Chondrocyte (in vitro differentiated cells): Measurements from ENCODE around the gene ABL2. TPM values are rescaled to one million over a fixed set of nuclear protein-coding genes. Genes with fewer than 3 reads are reported as not detected.
"Not testable (repeated sequence)": the region's sequence is repeated elsewhere in the genome, so short reads cannot be mapped to it uniquely, and the experiment has no call there.

Experiments
- DNase-seq: peaks from one replicate; pipeline ENCODE4 v3.0.0; 2021; ENCODE audit warnings: mixed read lengths, low spot score
- H3K27ac Mint-ChIP-seq: one replicate; pipeline ENCODE4 v1.8.0; 2021; ENCODE audit warnings: mild to moderate bottlenecking, moderate library complexity, mixed read lengths; ENCODE audit not compliant: unreplicated experiment
- H3K27me3 Mint-ChIP-seq: 2 replicates; pipeline ENCODE4 v1.8.0; 2021; ENCODE audit warnings: low read depth, mixed read lengths
- H3K36me3 Mint-ChIP-seq: 2 replicates; pipeline ENCODE4 v1.8.0; 2021; ENCODE audit warnings: low read depth, mixed read lengths
- H3K4me1 Mint-ChIP-seq: 2 replicates; pipeline ENCODE4 v1.8.0; 2021; ENCODE audit warnings: low read depth, mild to moderate bottlenecking, mixed read lengths
- H3K4me3 Mint-ChIP-seq: one replicate; pipeline ENCODE4 v1.8.0; 2021; ENCODE audit warnings: mild to moderate bottlenecking, moderate library complexity, mixed read lengths; ENCODE audit not compliant: unreplicated experiment
- H3K9me3 Mint-ChIP-seq: 2 replicates; pipeline ENCODE4 v1.8.0; 2021; ENCODE audit warnings: low read depth, mixed read lengths
- CTCF ChIP-seq: fragments of 200-600 bp; sonication (generic); IDR thresholded peaks from 2 replicates; pipeline ENCODE4 v1.5.0; 2021; ENCODE audit warnings: antibody characterized with exemption, mild to moderate bottlenecking, moderate library complexity
- total RNA-seq: library from RNA; stranded (reverse); gene quantifications from 3 replicates; pipeline ENCODE4 v1.2.1, GENCODE V29; 2021

Gene ABL2
- total RNA-seq, 1 donor from 2014 or later: 23.1 TPM

- Mint-ChIP-seq H3K27me3 (no peaks in the 10 kb centered on the region), H3K36me3 (no peaks in the 10 kb centered on the region), H3K9me3 (no peaks in the 10 kb centered on the region), H3K4me1 (peaks cover 8% of the 10 kb centered on the region), H3K27ac (peak overlapping the region; percentile 5), H3K4me3 (no peak overlapping the region)
- DNase-seq: no peak
- TF ChIP-seq CTCF: no peak
These were observed 11.5 kb downstream of the ABL2 start for GRCh38 chr1:179217943-179218507.

GRCh38 chr1:179213317-179213716 lies 16.2 kb downstream of the ABL2 start:
- H3K27ac Mint-ChIP-seq, H3K4me3 Mint-ChIP-seq, H3K36me3 Mint-ChIP-seq, H3K27me3 Mint-ChIP-seq, H3K9me3 Mint-ChIP-seq, DNase-seq: not testable (repeated sequence)
- H3K4me1 Mint-ChIP-seq: peaks cover 16% of the 10 kb centered on the region

- DNase-seq: no peak
- H3K9me3 Mint-ChIP-seq: no peaks in the 10 kb centered on the region
- H3K36me3 Mint-ChIP-seq: no peaks in the 10 kb centered on the region
- H3K27me3 Mint-ChIP-seq: no peaks in the 10 kb centered on the region
- H3K4me3 Mint-ChIP-seq: no peak overlapping the region
- no peak for TF ChIP-seq CTCF
- peaks cover 23% of the 10 kb centered on the region for H3K4me1 Mint-ChIP-seq
- no peak overlapping the region for H3K27ac Mint-ChIP-seq
These were observed 20.6 kb downstream of the ABL2 start for GRCh38 chr1:179208681-179209477.

- Mint-ChIP-seq H3K36me3 (no peaks in the 10 kb centered on the region), H3K4me1 (peaks cover 23% of the 10 kb centered on the region), H3K27ac (no peak overlapping the region), H3K27me3 (no peaks in the 10 kb centered on the region), H3K9me3 (no peaks in the 10 kb centered on the region), H3K4me3 (no peak overlapping the region)
- DNase-seq: no peak
- no peak for TF ChIP-seq CTCF
These were observed 22.7 kb downstream of the ABL2 start for GRCh38 chr1:179206812-179207211.

GRCh38 chr1:179205284-179205683 lies 24.2 kb downstream of the ABL2 start:
- no peaks in the 10 kb centered on the region for H3K9me3 Mint-ChIP-seq
- TF ChIP-seq CTCF: no peak
- no peak overlapping the region for H3K27ac Mint-ChIP-seq
- H3K4me3 Mint-ChIP-seq: no peak overlapping the region
- no peak for DNase-seq
- H3K4me1 Mint-ChIP-seq: peaks cover 23% of the 10 kb centered on the region
- no peaks in the 10 kb centered on the region for H3K36me3 Mint-ChIP-seq
- H3K27me3 Mint-ChIP-seq: no peaks in the 10 kb centered on the region
